HEK293T (cell line): Measurements from ENCODE around the gene ZBTB46.

ENCODE experiments used
- CTCF ChIA-PET: fragments of 350-600 bp; formaldehyde crosslinking; extraction: SDS; loops from one replicate; lab custom pipeline; 2021; ENCODE audit warnings: antibody characterized with exemption, inconsistent platforms; lab: Yijun Ruan, JAX
- POLR2A ChIA-PET: fragments of 350-600 bp; formaldehyde crosslinking; extraction: SDS; loops from one replicate; lab custom pipeline; 2020; ENCODE audit warnings: antibody characterized with exemption, inconsistent platforms; lab: Yijun Ruan, JAX
- DNase-seq: peaks from one replicate; pipeline ENCODE4 v3.0.0; 2012; ENCODE audit warnings: mixed read lengths; ENCODE audit errors: extremely low spot score
- ARNT ChIP-seq: fragments of 450-650 bp; IDR thresholded peaks from 2 replicates; pipeline ENCODE4 v1.6.1; 2017; ENCODE audit warnings: mild to moderate bottlenecking
- BHLHE40 ChIP-seq: fragments of 450-650 bp; IDR thresholded peaks from 2 replicates; pipeline ENCODE4 v1.6.1; 2016; ENCODE audit warnings: mild to moderate bottlenecking, moderate library complexity, borderline replicate concordance
- CTBP1 ChIP-seq: fragments of 450-650 bp; IDR thresholded peaks from 2 replicates; pipeline ENCODE4 v1.6.1; 2016; ENCODE audit warnings: borderline replicate concordance
- ELF4 ChIP-seq: fragments of 450-650 bp; IDR thresholded peaks from 2 replicates; pipeline ENCODE4 v1.6.1; 2017; ENCODE audit warnings: antibody characterized with exemption
- FOXA1 ChIP-seq: fragments of 450-650 bp; IDR thresholded peaks from 2 replicates; pipeline ENCODE4 v1.6.1; 2016; ENCODE audit warnings: mild to moderate bottlenecking
- FOXK2 ChIP-seq: fragments of 450-650 bp; IDR thresholded peaks from 2 replicates; pipeline ENCODE4 v1.6.1; 2016; ENCODE audit warnings: mild to moderate bottlenecking
- FOXM1 ChIP-seq: fragments of 450-650 bp; IDR thresholded peaks from 2 replicates; pipeline ENCODE4 v1.6.1; 2017; ENCODE audit warnings: mild to moderate bottlenecking, borderline replicate concordance
- HDGF ChIP-seq: fragments of 450-650 bp; IDR thresholded peaks from 2 replicates; pipeline ENCODE4 v1.6.1; 2017; ENCODE audit warnings: antibody characterized with exemption, borderline replicate concordance
- L3MBTL2 ChIP-seq: fragments of 450-650 bp; conservative IDR thresholded peaks from 2 replicates; pipeline ENCODE4 v1.6.1; 2016; ENCODE audit warnings: mild to moderate bottlenecking
- LEF1 ChIP-seq: fragments of 450-650 bp; IDR thresholded peaks from 2 replicates; pipeline ENCODE4 v1.6.1; 2017; ENCODE audit warnings: mild to moderate bottlenecking, borderline replicate concordance
- NFRKB ChIP-seq: fragments of 450-650 bp; IDR thresholded peaks from 2 replicates; pipeline ENCODE4 v1.6.1; 2016; ENCODE audit warnings: mild to moderate bottlenecking, moderate library complexity
- PKNOX1 ChIP-seq: fragments of 450-650 bp; IDR thresholded peaks from 2 replicates; pipeline ENCODE4 v1.6.1; 2016
- SP1 ChIP-seq: fragments of 450-650 bp; IDR thresholded peaks from 2 replicates; pipeline ENCODE4 v1.6.1; 2017
- SUZ12 ChIP-seq: fragments of 450-650 bp; IDR thresholded peaks from 2 replicates; pipeline ENCODE4 v1.6.1; 2016; ENCODE audit warnings: mild to moderate bottlenecking
- TARDBP ChIP-seq: fragments of 450-650 bp; IDR thresholded peaks from 2 replicates; pipeline ENCODE4 v1.6.1; 2016
- ZNF384 ChIP-seq: fragments of 450-650 bp; IDR thresholded peaks from 2 replicates; pipeline ENCODE4 v1.6.1; 2016

ZBTB46 gene

GRCh38 chr20:63795178-63795830 lies 35.8 kb downstream of the ZBTB46 start:
- ChIA-PET CTCF (interaction anchor here (1.3 kb wide), 1 partner anchor 9 kb away, joined by 7 read pairs; no protein-coding TSS in a partner anchor), POLR2A (no interaction called here)
- TF ChIP-seq CTBP1 (no peak), NFRKB (no peak), ZNF384 (no peak), ELF4 (no peak), SP1 (no peak), HDGF (no peak), L3MBTL2 (no peak), FOXA1 (no peak), LEF1 (no peak), FOXK2 (no peak), ARNT (no peak), BHLHE40 (no peak), TARDBP (no peak), SUZ12 (no peak), FOXM1 (no peak), PKNOX1 (no peak)
- no peak for DNase-seq

GRCh38 chr20:63794614-63795013 lies 36.5 kb downstream of the ZBTB46 start:
- no peak for TF ChIP-seq FOXK2
- TF ChIP-seq SUZ12: no peak
- TF ChIP-seq CTBP1: no peak
- no peak for TF ChIP-seq FOXA1
- no peak for TF ChIP-seq SP1
- TF ChIP-seq ZNF384: no peak
- TF ChIP-seq L3MBTL2: no peak
- TF ChIP-seq ARNT: no peak
- TF ChIP-seq PKNOX1: no peak
- TF ChIP-seq LEF1: no peak
- TF ChIP-seq TARDBP: no peak
- TF ChIP-seq ELF4: no peak
- TF ChIP-seq HDGF: no peak
- TF ChIP-seq NFRKB: no peak
- TF ChIP-seq BHLHE40: no peak
- TF ChIP-seq FOXM1: no peak
- no peak for DNase-seq
- ChIA-PET POLR2A (no interaction called here), CTCF (interaction anchor here (1.3 kb wide), 1 partner anchor 8 kb away, joined by 7 read pairs; no protein-coding TSS in a partner anchor)

GRCh38 chr20:63792866-63793265 lies 38.2 kb downstream of the ZBTB46 start:
- ChIA-PET CTCF (interaction anchor here (1.0 kb wide), 1 partner anchor 18 kb away, joined by 3 read pairs; no protein-coding TSS in a partner anchor), POLR2A (no interaction called here)
- DNase-seq: no peak
- TF ChIP-seq HDGF (no peak), FOXK2 (no peak), BHLHE40 (no peak), ZNF384 (no peak), CTBP1 (no peak), ARNT (no peak), TARDBP (no peak), LEF1 (no peak), FOXA1 (no peak), FOXM1 (no peak), ELF4 (no peak), PKNOX1 (no peak), SUZ12 (no peak), L3MBTL2 (no peak), NFRKB (no peak)

- CTCF ChIA-PET: no interaction called here
- DNase-seq: no peak
- POLR2A ChIA-PET: no interaction called here
- TF ChIP-seq LEF1: no peak
- TF ChIP-seq SUZ12: no peak
- no peak for TF ChIP-seq TARDBP
Measured at GRCh38 chr20:63791497-63792156, 39.4 kb downstream of the ZBTB46 start.

GRCh38 chr20:63790572-63791168 lies 40.4 kb downstream of the ZBTB46 start:
- no peak for DNase-seq
- CTCF ChIA-PET: no interaction called here
- POLR2A ChIA-PET: no interaction called here
- no peak for TF ChIP-seq TARDBP
- no peak for TF ChIP-seq ZNF384
- no peak for TF ChIP-seq LEF1
- TF ChIP-seq L3MBTL2: no peak
- no peak for TF ChIP-seq FOXA1
- TF ChIP-seq PKNOX1: no peak
- no peak for TF ChIP-seq FOXK2
- no peak for TF ChIP-seq SP1
